HG03108 (cell line): Measurements from ENCODE around the gene CACNG8.

ENCODE experiments used
- ATAC-seq: cut with Tn5 transposase; IDR thresholded peaks from one replicate; pipeline ENCODE4 v1.9.1; 2021; ENCODE audit warnings: moderate library complexity; ENCODE audit not compliant: unreplicated experiment

CACNG8 gene

GRCh38 chr19:53992211-53992610, 29.5 kb downstream of the CACNG8 start:
- ATAC-seq = no peak

DNA sequence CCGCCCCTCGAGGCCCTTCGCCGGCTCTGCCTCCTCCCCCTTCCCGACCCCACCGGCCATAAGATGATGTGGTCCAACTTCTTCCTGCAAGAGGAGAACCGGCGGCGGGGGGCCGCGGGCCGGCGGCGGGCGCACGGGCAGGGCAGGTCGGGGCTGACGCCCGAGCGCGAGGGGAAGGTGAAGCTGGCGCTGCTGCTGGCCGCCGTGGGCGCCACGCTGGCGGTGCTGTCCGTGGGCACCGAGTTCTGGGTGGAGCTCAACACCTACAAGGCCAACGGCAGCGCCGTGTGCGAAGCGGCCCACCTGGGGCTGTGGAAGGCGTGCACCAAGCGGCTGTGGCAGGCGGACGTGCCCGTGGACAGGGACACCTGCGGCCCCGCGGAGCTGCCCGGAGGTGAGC, 30.1 kb downstream of the CACNG8 start:
- ATAC-seq = no peak

GRCh38 chr19:53993448-53993847, 30.7 kb downstream of the CACNG8 start:
- ATAC-seq = no peak

DNA sequence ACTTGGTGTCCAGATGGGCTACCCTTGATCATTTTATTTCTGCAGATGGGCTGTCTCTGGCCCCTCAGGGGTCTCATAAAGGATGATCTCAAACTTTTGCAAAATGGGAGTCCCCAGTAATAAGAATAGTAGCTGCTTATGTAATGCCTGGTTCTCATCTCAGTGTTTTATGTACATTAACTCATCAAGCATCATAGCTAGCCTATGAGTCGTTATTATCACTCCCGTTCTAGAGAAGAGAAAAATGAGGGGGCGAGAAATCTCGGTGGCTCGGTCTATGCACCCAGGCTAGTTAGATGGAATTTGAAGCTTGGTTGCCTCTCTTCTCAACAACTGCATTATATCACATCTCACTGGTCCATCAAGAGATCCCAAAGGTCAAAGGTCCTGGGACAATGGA, 32.1 kb downstream of the CACNG8 start:
- no peak for ATAC-seq

GRCh38 chr19:53998223-53998622, 35.5 kb downstream of the CACNG8 start:
- ATAC-seq = no peak

GRCh38 chr19:53999694-54000093, 37.0 kb downstream of the CACNG8 start:
- ATAC-seq = no peak

DNA sequence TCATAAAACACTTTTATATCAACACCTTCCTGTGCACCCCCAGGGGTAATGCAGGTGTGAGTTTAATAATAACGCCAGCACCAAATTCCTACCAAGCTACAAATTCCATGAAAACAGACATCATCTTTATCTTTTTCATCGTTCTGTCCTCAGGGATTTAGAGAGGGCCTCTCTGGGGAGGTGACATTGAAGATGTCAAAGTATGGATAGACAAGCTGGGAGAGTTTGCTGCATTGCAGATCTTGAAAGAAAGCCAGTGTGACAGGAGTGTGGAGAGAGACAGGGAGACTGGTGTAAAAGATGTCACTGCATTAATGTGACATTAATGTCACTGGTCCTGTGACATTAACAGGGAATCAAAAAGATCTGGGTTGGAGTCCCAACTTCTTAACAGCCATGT, 38.8 kb downstream of the CACNG8 start:
- ATAC-seq = no peak

GRCh38 chr19:54002495-54003315, 40.0 kb downstream of the CACNG8 start:
- ATAC-seq = no peak

DNA sequence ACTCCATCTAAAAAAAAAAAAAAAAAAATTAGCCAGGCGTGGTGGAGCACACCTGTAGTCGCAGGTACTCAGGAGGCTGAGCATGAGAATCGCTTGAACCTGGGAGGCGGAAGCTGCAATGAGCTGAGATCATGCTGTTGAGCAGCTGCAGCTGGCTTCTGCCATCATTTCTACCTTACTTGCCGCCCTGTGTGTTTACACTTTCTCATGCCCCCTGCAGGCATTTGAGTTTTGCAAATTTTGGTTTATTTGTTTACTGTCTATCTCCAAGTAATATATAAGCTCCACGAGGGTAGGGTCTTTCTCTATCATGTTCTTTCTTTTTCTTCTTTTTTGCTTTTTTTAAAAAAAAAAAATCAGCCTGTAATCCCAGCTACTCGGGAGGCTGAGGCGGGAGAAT, 46.7 kb downstream of the CACNG8 start:
- ATAC-seq = no peak

- ATAC-seq = no peak
These were observed 47.7 kb downstream of the CACNG8 start for GRCh38 chr19:54010474-54010873.

DNA sequence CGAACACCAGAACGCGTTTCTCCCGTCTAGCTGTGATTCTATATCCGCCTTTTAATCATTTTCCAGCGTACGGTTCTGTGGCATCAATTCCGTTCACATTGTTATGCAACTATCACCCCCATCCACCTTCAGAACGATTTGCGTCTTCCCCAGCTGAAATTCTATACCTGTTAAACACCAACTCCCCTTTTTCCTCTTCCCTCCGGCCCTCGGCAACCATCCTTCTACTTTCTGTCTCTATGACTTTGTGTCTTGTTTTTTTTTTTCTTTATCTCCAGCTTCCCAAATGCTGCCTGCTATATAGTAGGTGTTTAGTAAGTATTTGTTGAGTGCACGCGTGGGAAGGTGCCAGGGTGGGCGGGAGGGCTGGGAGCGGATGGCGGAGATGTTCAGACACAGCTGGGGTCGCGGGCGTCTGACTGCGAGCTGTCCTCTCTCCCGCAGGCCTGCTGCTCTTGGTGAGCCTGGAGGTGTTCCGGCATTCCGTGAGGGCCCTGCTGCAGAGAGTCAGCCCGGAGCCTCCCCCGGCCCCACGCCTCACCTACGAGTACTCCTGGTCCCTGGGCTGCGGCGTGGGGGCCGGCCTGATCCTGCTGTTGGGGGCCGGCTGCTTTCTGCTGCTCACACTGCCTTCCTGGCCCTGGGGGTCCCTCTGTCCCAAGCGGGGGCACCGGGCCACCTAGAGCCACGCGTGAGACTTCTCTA, 48.9 kb downstream of the CACNG8 start:
- ATAC-seq = no peak

DNA sequence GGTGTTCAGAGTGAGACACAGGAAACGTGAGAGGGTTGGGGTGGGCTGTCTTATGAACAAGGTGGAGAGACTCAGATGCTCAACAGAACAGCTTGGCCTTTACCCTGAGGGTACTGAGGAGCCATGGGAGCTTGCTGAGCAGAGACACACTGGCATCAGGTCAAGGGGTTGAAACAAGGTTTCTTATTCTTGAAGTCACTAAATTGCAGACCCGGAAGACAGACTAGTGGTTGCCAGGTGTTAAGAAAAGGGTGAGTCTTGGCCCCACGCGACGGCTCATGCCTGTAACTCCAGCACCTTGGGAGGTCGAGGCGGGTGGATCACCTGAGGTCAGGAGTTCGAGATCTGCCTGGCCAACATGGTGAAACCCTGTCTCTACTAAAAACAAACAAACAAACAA, 51.1 kb downstream of the CACNG8 start:
- no peak for ATAC-seq

DNA sequence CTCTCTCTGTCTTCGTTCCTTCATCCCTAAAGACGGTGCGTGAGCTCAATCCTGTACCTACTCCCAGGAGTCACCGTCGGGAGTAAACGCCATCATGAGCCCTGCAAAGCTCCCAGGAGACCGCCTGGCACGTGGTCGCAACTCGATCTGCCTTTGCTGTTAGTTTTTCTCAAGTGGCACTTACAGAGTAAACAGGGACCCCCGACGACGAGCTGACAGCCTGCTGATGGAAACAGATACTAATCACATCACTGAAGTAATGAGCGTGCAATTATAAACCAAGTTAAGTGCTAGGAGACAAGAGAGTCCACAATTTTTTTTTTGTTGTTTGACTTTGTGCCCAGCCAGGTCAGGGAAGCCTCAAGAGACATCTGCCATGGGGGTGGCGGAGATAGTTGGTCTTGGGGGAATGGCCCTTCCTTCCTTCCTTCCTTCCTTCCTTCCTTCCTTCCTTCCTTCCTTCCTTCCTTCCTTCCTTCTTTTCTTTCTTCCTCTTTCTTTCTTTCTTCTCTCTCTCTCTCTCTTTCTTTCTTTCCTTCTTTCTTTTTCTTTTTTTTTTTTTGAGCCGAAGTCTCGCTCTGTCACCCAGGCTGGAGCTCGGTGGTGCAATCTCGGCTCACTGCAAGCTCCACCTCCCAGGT, 52.3 kb downstream of the CACNG8 start:
- no peak for ATAC-seq

- ATAC-seq = no peak
These were observed 54.5 kb downstream of the CACNG8 start for GRCh38 chr19:54017261-54017660.

DNA sequence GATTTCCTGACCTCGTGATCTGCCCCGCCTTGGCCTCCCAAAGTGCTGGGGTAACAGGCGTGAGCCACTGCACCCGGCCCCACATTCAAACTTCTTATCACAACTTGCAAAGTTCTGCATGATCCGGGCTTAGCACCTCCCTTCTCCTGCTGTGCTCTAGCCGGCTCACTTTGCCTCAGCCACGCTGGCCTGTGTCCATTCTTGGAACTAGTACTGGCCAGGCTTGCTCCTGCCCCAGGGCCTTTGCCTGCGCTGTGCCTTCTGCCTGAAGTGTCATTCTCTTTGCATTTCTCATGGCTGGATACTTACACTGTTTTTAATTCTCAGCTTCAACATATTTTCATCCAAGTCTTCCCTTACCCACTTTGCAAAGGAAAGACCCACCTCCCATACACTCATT, 58.6 kb downstream of the CACNG8 start:
- no peak for ATAC-seq

DNA sequence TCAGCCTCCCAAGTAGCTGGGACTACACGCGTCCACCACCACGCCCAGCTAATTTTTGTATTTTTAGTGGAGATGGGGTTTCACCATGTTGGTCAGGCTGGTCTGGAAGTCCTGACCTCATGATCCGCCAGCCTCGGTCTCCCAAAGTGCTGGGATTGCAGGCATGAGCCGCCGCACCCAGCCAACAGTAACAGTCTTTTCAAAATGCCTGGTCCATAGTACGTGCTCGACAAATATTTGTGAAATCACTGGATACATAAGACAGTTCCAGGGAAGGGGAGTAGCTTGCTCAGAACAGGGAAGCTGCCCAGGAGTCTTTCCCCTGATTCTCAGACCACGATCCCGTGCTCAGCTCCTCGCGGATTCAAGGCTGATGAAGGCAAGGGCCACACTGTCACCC, 59.2 kb downstream of the CACNG8 start:
- no peak for ATAC-seq

- no peak for ATAC-seq
These were observed 60.5 kb downstream of the CACNG8 start for GRCh38 chr19:54023191-54023590.

- no peak for ATAC-seq
These were observed 61.9 kb downstream of the CACNG8 start for GRCh38 chr19:54024660-54025059.

DNA sequence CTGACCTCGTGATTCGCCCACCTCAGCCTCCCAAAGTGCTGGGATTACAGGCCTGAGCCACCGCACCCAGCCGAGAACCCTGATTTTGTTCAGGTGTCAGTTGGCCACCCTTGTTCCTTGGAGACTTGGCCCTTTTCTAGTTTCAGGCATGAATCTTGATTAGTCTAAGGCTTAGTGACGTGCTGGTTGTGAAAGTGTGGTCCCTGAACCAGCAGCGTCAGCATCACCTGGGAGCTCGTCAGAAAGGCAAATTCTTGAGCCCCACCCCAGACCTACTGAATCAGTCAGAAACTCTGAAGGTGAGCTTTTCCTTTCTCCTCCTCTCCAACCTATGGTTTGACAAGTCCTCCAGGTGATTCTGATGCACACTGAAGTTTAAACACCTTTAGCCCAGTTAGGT, 63.9 kb downstream of the CACNG8 start:
- no peak for ATAC-seq

DNA sequence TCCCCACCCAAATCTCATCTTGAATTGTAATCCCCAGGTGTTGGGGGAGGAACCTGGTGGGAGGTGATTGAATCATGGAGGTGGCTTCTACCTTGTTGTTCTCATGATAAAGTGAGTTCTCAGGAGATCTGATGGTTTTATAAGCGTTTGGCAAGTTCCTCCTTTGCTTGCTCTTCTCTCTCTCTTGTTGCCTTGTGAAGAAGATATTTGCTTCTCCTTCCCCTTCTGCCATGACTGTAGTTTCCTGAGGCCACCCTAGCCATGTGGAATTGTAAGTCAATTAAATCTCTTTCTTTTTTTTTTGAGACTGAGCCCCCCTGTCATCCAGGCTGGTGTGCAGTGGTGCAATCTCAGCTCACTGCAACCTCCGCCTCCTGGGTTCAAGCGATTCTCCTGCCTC, 66.6 kb downstream of the CACNG8 start:
- ATAC-seq = no peak

- no peak for ATAC-seq
These were observed 67.3 kb downstream of the CACNG8 start for GRCh38 chr19:54029930-54030490.
